GM18511 (cell line): Measurements from ENCODE around the gene A4GALT.
"Not testable (repeated sequence)": the region's sequence is repeated elsewhere in the genome, so short reads cannot be mapped to it uniquely, and the experiment has no call there.

Experiments
- ATAC-seq: cut with Tn5 transposase; IDR thresholded peaks from one replicate; pipeline ENCODE4 v1.9.1; 2021; ENCODE audit warnings: mild to moderate bottlenecking, moderate library complexity; ENCODE audit not compliant: unreplicated experiment

A4GALT gene, protein sequence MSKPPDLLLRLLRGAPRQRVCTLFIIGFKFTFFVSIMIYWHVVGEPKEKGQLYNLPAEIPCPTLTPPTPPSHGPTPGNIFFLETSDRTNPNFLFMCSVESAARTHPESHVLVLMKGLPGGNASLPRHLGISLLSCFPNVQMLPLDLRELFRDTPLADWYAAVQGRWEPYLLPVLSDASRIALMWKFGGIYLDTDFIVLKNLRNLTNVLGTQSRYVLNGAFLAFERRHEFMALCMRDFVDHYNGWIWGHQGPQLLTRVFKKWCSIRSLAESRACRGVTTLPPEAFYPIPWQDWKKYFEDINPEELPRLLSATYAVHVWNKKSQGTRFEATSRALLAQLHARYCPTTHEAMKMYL

DNA sequence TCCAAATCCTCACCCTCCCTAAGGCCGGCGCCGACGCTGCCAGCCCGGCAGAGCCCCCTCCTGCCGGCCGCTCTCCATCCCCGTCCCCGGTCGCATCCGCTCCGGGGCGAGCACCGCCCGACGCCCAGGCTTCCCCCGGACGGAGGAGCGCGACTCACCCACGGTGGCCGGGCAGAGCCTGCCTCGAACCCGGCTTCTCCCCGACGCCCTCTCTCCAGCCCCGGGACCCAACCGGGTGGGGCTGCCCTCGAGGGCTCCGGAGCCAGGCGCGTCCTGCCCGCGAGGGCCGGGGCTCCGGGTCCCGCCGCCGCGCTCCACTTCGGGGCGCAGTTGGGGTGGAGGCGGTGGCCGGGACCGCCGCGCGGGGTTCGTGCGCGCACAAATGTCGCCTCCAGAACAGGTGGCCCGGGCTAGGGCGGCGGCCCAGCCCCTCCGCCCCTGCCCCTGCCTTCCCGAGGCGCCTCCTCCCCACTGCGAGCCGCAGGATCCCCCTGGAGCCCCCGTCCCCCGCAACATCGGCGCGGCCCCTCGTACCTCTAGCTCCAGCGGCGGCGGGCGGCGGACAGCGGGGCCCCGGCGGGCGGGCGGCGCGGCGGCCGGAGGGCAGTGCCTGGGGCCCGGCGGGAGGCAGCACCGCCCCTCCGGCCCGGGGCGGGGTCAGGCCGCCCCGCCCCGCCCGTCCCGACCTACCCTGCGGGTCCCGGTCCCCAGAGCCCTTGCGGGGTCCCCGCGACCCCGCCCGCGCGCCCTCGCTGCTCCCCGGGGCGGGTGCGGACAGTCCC is at the start of gene A4GALT:
Gene A4GALT (minus strand): TSS at position 608 of the 782 bp plus-strand sequence. CDS start 26,919 bp downstream, outside the sequence.
- no peak for ATAC-seq

DNA sequence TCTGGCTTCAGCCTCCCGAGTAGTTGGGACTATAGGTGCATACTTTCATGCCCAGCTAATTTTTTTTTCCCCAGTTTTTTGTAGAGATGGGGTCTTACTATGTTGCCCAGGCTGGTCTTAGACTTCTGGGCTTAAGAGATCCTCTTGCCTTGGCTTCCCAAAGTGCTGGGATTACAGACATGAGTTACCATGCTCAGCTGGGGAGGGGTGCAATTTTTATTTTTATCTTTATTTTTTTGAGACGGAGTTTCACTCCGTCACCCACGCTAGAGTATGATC is 49.7 kb upstream of the A4GALT start:
- ATAC-seq, result no peak

DNA sequence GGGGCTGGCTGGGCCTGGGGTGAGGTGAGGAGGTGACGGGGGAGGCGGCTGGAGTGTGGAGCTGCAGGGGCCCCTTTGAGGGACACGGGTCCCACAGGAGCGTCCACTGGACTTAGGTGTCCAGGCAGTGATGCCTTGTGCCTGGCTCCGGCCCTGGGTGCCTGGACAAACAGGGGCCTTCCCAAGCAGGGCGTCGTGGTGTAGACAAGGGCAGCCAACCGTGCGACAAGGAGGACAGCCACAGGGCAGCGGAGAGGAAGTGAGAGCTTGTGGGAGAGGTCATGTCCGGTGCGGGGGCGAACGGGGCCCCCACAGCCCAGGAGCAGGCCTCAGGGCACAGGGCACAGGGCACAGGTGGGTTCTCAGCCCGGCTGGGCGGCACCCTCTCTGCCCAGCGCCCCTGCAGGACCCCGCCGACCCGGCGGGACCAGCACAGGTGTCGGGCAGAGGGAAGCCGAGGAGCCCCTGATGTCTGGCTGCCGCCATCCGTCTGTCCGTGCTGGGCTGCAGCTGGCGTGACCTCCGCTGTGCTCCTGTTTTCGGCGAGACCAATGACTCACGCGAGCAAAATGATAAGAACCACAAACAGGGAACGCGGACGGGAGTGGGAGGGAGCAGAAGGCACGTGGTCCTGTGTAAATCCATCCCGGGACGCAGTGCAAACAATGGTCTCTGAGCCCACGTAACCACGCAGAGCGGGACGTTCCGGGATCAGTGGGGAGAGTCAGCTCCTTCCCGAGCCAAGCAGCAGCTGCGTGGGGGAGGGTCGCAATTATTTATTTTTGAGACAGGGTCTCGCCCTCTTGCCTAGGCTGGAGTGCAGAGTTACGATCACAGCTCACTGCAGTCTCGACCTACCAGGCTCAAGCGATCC is 49.1 kb upstream of the A4GALT start:
- ATAC-seq, result peak; percentile 89

DNA sequence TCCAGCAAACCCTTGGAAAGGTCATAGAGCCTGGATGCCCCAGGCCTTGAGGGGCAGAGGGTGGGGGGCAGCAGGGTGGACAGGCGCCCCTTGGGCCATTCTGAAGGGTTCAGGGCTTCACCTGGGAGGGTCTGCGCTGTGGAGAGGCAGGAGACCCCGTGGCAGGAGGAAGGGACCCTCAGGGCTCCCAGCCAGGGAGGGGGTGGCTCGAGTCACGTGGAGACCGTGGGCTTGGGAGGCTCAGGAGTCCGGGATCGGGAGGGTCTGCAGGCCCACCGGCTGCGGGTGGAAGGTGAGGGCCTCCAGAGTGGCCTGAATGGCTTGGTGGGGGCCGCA is 48.5 kb upstream of the A4GALT start:
- ATAC-seq, result no peak

DNA sequence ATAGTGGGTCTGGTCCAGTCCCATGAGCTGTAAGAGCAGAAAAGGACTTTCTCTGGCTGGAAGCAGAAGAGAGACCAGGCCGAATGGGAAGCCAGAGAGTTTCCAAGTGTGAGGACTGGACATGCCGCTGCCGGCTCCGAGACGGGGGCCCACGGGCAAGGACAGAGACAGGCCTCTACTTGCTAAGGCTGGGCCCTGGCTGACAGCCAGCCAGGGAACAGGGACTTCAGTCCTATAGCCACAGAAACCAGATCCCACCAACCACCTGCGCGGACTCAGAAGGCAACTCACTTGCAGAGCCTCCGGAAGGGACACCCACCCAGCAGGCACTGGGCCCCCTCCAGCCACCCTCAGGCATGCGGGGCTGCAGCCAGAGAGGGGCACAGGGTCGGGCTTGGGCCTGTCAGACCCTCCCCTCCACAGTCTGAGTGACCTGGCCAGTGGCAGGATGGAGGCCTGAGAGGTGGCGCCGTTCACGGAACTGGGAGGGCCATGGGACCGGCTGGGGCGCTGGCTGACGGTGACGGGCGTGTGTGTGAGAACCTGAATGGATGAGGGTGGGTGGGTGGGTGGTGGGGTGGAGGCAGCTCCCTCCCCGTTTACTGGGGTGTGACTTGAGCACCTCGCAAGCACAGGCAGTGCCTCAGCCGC is 47.8 kb upstream of the A4GALT start:
- ATAC-seq, result no peak

DNA sequence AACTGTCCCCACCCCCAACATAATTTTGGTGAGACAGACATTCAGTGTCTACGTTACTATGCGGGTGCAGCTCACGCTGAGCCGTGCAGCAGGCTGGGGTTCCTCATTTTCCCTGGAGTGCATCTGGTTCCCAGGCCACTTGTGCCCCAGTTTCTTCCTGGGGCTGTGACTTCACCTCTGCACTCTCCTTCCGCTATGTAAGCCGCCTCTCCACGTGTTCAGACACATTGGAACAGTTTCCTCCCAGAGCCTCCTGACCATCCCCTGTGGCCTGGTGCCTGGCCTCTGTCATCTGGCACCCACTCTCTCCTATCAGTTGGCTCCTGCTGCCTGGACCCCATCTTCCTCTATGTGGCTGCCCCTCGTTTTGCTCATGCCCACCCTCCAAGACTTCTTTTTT is 46.2 kb upstream of the A4GALT start:
- ATAC-seq, result no peak

DNA sequence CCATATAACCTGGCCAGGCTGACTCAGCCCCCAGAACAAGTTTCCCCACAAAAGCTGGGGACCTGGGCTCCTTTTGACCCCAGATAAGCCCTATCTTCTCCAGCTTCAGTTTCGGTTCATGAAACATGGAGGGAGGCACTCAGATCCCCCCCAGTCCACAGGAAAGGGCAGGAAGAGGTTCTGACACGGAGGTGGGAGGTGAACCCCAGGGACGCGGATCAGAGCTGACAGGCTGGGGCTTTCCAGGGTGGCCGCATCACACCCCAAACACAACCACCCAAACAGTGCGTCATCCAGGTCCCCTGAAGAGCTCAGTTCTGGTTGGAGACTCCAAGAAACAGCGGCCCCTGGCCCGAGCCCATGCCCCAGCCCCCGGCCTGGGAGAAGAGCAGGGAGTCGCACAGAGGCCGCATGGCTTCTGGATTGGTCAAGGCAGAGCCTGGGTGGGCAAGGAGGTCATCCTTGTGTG is 44.3 kb upstream of the A4GALT start:
- ATAC-seq, result no peak

DNA sequence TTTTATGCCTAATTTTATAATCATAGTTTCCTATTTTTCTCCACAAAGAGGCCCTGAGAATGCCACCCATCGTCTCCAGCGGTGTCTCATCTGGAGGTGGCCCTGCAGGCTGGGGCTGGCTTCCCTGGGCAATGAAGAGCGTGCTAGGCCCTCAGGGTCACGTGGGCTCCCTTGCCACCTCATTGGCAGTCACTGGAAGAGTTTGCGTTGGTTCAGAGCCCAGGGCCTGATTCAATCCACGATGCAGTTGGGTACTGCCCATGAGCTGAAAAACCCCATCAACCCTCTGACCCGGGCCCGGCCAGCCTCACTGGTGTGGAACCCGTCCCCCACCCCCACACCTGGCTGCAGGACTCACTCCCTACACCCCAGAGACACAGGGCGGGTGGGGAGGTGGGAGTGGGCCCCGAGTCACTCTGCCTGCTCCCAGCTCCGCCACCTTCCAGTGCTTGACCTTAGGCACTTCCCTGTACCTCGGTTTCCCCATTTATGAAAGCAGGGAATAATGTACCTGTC is 43.4 kb upstream of the A4GALT start:
- no peak for ATAC-seq

DNA sequence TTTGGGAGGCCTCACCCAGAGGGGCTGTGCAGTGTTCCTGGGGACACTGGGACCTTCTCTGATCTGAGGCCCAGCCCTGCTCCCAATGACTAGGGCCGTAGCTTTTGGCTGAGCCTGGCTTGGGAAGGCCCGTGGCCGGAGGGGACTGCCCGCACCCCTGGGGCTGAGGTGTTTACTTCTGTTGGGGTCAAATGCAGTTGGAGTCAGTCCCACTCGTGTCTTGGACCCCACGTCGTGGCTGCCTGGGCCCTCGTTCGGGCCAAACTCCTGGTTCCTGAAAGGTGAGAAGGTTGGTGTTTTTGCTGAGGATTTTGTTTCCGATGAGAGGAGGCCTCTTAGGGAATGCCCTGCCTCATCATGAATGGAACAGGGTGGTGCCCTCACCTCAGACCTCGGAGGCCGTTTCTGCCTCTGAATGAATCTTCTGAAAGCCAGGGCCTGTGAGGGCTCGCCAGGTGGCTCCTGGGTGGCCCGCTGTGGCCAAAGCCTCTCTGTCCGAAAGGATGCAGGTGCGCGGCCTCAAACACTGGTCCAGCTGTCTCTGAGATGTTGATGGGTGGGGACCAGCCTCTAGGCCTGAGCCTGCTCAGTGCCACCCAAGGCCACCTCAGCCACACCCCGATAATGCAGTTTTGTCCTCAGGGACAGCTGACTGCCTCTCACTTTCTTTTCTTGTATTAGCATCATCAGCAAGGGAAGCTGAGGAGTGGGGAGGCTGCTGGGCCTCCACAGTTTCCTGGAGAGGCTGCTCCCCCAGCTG is 40.3 kb upstream of the A4GALT start:
- ATAC-seq, result no peak

DNA sequence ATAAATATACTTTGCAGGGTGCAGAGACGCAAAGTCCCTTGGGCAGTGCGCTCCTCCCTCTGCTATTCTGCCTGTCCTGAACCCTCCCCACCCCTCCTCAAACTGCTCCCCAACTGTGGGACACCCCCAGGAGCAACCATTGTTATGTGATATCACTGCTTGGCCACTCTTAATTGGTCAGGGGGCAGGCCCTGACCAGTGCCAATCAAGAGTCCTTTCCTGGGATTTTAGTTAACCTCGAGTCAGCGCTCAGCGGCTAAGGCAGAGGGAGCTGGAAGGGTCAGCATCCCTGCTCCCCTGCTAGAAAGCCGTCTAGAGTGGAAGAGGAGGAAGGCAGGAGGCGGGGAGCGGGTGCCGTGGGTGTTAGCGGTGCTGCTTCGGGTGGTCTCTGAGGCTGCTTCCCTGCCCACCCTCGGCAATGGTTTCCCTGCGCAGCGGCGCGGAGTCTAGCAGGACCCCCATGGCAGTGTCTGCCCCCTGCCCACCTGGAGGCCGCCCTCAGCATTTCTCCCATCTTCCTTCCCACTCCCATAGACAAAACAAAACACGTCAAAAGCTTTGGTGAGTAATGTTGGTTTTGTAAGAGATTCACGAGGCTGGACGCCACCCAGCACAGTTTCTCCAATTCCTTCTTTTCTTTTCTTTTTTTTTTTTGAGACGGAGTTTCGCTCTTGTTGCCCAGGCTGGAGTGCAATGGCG is 38.4 kb upstream of the A4GALT start:
- ATAC-seq, result no peak

DNA sequence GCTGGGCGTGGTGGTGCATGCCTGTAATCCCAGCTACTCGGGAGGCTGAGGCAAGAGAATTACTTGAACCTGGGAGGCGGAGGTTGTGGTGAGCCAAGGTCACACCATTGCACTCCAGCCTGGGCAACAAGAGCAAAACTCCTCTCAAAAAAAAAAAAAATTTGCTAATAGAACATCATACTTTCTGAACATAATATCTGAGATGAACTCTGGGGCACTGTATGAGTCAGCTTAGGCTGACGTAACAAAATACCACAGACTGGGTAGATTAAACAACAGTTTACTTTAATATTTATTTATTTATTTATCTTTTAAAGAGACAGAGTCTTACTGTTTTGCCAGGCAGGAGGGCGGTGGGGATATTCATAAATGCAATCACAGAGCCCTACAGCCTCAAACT is 34.9 kb upstream of the A4GALT start:
- not testable (repeated sequence) for ATAC-seq

DNA sequence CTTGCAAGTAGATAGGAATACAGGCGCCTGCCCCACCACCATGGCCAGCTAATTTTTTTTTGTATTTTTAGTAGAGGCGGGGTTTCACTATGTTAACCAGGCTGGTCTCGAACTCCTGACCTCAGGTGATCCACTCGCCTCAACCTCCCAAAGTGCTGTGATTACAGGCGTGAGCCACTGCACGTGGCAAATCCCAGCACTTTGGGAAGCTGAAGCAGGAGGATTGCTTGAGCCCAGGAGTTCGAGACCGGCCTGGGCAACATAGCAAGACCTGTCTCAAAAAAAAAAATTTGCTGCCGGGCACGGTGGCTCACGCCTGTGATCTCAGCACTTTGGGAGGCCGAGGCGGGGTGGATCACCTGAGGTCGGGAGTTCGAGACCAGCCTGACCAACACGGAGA is 34.5 kb upstream of the A4GALT start:
- not testable (repeated sequence) for ATAC-seq

DNA sequence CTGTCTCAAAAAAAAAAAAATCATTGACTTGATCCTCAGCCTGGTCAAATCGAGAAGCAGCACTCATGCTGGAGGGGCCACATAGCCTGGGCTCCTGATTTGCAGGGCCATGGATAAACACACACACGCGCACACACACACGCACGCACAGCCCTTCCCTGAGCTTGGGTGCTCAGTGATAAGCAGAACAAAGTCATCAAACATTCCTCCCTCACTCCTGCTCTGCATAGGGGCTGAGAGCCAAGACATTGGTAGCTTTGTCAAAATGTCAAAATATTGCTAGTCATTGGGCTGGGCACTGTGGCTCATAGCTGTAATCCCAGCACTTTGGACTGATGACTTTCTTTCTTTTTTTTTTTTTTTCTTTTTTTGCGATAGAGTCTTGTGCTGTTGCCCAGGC is 34.0 kb upstream of the A4GALT start:
- no peak for ATAC-seq

DNA sequence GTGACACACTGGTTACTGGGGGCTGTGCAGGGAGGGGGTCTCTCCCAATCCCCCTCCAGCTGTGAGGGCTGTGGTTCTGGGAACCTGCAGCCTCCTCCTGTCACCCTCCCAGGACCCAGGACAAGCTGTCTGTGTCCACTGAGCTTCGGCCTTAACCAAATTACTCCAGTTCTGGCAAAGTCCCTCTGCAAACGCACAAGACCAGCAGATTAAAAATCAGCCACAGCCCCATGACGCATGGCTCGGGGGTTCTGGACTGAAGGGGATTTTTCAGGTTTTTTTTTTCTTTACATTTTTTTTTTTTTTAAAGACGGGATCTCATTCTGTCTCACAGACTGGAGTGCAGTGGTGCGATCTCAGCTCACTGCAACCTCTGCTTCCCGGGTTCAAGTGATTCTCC is 32.2 kb upstream of the A4GALT start:
- no peak for ATAC-seq

DNA sequence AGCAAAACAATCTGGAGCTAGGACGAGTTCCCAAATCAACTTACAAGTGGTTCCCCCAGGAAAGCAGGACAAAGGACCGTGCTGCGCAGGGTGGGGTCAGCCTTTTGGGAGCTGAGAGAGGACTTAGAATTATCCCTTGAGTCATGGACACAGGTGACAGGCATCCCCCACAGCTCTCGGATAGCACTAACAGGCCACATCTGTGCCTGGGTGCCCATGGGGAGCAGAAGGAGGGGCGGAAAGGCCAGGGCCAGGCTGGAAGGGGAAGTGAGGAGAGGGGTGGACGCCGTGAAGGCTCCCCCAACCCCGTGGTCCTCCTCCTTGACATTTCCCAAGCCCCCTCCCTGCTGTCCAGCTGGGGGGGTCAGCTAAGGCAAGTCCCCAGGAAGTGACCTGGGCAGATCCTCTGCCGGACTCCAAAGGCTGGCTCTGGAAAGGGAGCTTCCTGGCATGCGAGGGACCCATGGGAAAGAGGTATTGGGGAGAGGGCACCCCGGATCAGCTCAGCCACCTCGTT is 31.6 kb upstream of the A4GALT start:
- ATAC-seq, result no peak

DNA sequence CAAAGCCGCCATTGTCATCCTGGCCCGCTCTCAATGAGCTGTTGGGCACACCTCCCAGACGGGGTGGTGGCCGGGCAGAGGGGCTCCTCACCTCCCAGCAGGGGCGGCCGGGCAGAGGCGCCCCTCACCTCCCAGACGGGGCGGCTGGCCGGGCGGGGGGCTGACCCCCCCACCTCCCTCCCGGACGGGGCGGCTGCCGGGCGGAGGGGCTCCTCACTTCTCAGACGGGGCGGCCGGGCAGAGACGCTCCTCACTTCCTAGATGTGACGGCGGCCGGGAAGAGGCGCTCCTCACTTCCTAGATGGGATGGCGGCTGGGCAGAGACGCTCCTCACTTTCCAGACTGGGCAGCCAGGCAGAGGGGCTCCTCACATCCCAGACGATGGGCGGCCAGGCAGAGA is 29.8 kb upstream of the A4GALT start:
- ATAC-seq, result not testable (repeated sequence)

DNA sequence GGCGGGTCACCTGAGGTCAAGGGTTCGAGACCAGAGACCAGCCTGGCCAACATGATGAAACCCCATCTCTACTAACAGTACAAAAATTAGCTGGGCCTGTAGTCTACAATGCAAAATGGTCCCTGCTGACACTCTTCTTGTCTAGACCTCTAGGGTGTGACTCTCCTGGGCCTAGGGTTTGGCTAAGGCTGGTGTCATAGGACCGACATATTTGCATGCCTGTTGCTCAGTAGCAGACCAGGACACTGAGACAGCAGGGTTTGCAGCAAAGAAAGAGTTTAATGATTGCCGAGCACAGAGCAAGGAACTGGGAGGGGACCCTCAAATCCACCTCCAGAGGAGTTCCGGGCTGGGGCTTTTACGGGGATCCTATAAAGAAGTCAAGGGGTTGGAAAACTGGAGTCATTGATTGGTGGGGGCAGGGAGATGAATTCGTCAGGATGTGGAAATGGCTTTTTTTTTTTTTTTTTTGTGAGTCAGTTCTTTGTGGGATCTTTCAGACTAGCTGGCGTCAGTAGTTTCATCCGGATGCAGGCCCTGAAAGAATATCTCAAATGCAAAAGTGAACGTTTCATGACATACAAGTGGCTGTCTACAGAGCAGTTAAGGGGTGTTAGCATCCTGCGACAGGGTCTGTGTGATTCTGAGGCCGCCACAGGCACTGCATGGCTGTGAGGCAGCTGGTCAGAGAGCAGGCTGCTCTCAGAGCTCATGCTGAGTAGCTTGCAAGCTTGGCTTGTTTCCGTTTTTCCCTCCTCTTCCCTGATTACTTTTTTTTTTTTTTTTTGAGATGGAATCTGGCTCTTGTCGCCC is 27.2 kb upstream of the A4GALT start:
- no peak for ATAC-seq

DNA sequence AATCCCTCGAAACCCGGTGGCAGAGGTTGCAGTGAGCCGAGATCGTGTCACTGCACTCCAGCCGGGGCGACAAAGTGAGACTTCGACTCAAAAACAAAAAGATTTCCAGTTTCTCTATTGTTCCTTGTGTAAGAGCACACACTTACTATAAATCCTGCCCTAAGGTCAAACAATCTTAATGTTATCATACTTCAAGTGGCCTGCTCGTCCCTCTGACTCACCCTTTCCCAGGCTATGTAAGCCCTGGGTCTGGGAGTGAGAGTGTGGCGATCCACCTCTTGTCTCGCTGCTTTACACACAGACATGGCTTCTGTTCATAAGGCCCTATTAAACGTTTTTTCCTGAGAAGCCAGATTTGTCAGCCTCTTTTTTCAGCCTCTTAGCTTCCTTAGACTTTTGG is 24.4 kb upstream of the A4GALT start:
- no peak for ATAC-seq
